ENCODE data around the gene C20orf204. TPM values are rescaled to one million over a fixed set of nuclear protein-coding genes. Genes with fewer than 3 reads are reported as not detected.

Gene C20orf204
- total RNA-seq, 4 donors from 2014 or later = 0.40 to 1.6 (median 0.58) TPM; not detected in 1

DNA sequence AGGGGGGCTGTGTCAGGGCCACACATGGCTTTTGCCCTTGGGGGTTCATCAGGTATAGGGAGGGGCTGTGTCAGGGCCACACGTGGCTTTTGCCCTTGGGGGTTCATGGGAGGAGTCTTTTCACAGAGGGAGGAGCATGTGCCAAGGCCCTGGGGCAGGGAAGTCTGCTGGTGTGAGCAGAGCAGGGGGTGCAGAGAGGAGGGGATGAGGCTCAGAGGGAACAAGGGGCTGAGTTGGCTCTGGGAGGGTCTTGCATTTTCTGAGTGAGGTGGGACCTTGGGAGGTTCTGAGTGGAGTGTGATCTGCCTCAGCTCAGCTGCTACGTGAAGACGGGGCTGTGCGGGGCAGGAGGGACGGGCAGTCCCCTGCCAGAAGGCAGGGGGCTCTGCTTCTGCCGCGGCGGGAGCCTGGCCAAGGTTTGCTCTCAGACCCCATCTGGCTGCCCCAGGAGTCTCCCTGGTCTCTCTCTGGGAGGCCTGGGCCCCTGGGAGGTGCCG, 19.5 kb downstream of the C20orf204 start:
- H3K27me3 ChIP-seq = peaks cover 78% of the 10 kb centered on the region
- TF ChIP-seq POLR2AphosphoS5 (IDR thresholded peaks at IDR 0.05) = no peak
- no peak for TF ChIP-seq POLR2A (IDR thresholded peaks at IDR 0.05)
- TF ChIP-seq EP300 (IDR thresholded peaks at IDR 0.05) = no peak
- TF ChIP-seq CTCF (IDR thresholded peaks at IDR 0.05) = no peak

GRCh38 chr20:64055893-64056638, 20.1 kb downstream of the C20orf204 start:
- peaks cover 0 to 14% (median 0%) of the 10 kb centered on the region in 3 donors for H3K4me1 ChIP-seq
- TF ChIP-seq CTCF (IDR thresholded peaks at IDR 0.05) = no peak
- TF ChIP-seq POLR2AphosphoS5 (IDR thresholded peaks at IDR 0.05) = peak; percentile 16
- H3K27ac ChIP-seq = peak overlapping the region in 3 of 4 donors; percentile 60 to 78 (median 75)
- peaks cover 71% of the 10 kb centered on the region for H3K27me3 ChIP-seq
- peak; percentile 21 for ATAC-seq
- no peaks in the 10 kb centered on the region for H3K36me3 ChIP-seq
- H3K9me3 ChIP-seq = no peaks in the 10 kb centered on the region
- 40% methylated on average over 1 of the region's 22 CpGs; no CpG with 5 or more reads in 1 of the 2 donors for WGBS, 2 donors (ENCODE audit: low coverage in 1 of 2)
- peak overlapping the region in 1 of 2 donors; percentile 8 for H3K4me3 ChIP-seq

More for the DNA sequence above, 19.5 kb downstream of the C20orf204 start:
- Histone ChIP-seq H3K36me3 (no peaks in the 10 kb centered on the region), H3K4me3 (no peak overlapping the region), H3K9me3 (no peaks in the 10 kb centered on the region), H3K4me1 (peaks cover 0 to 14% (median 0%) of the 10 kb centered on the region in 3 donors), H3K27ac (peak overlapping the region in 3 of 4 donors; percentile 60 to 78 (median 75))
- ATAC-seq = no peak
- 9 to 40% methylated on average over 1 of the region's 9 CpGs for WGBS, 2 donors (ENCODE audit: low coverage in 1 of 2)

DNA sequence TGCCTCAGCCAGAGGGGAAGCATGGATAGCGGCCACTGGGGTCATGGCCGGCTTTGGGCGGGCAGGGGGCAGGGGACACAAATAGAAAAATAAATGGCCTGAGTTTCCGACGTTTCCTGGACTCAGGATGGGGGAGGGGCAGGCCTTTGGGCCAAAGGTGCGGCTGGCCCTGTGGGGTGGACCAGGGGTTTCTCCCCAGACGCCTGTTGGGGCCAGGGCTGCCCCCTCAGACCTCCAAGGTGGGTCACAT, 20.6 kb downstream of the C20orf204 start:
- peak overlapping the region in 3 of 4 donors; percentile 60 to 78 (median 66) for H3K27ac ChIP-seq
- peak overlapping the region in 1 of 2 donors; percentile 8 for H3K4me3 ChIP-seq
- H3K27me3 ChIP-seq = peaks cover 66% of the 10 kb centered on the region
- 46% methylated on average over 4 of the region's 7 CpGs; no CpG with 5 or more reads in 1 of the 2 donors for WGBS, 2 donors (ENCODE audit: low coverage in 1 of 2)
- H3K9me3 ChIP-seq = no peaks in the 10 kb centered on the region
- ATAC-seq = no peak
- TF ChIP-seq POLR2A (IDR thresholded peaks at IDR 0.05) = no peak
- H3K36me3 ChIP-seq = no peaks in the 10 kb centered on the region
- H3K4me1 ChIP-seq = peaks cover 0 to 14% (median 0%) of the 10 kb centered on the region in 3 donors

DNA sequence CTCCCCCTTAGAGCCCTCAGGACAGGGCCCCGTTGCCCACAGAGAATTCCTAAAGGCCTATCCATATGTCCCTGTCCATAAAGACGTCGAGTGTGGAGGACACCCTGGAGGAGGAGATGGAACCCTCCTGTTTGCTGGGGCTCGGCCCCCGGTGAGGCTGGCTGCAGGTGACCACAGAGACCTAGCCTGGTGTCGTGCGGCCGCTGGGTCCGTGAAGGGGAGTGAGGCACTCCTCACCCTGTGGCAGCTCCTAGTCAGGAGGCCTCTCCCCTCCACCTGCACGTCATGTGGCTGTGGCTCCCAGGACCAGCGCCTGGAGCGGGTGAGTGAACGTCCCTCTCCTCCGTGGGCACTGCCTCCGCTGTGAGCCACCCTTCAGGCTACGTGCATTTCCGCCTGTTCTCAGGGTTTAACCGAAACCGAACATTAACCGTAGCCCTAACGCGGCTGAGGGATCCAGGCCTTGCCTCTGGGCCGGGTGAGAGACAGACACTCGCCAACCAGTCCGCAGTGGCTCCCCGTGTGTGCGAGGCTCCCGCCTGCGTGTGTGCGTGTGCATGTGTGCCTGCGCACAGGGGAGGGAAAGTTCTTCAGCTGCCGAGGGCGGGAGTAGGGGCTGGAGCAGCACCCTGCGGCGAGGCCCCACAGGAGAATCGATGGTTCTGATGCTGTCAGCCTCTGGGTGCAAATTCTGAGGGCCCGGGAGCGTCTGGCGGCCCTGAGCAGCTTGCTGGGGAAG, 21.1 kb downstream of the C20orf204 start:
- Histone ChIP-seq H3K9me3 (no peaks in the 10 kb centered on the region), H3K27me3 (peaks cover 61% of the 10 kb centered on the region), H3K4me3 (peak overlapping the region in 1 of 2 donors; percentile 28), H3K27ac (peak overlapping the region in 3 of 4 donors; percentile 60 to 78 (median 66)), H3K4me1 (peaks cover 0 to 15% (median under 1%) of the 10 kb centered on the region in 3 donors), H3K36me3 (no peaks in the 10 kb centered on the region)
- 70% methylated on average over 6 of the region's 39 CpGs; no CpG with 5 or more reads in 1 of the 2 donors for WGBS, 2 donors (ENCODE audit: low coverage in 1 of 2)
- no peak for ATAC-seq
- TF ChIP-seq POLR2A (IDR thresholded peaks at IDR 0.05) (no peak), EP300 (IDR thresholded peaks at IDR 0.05) (no peak), CTCF (IDR thresholded peaks at IDR 0.05) (no peak), POLR2AphosphoS5 (IDR thresholded peaks at IDR 0.05) (no peak)

DNA sequence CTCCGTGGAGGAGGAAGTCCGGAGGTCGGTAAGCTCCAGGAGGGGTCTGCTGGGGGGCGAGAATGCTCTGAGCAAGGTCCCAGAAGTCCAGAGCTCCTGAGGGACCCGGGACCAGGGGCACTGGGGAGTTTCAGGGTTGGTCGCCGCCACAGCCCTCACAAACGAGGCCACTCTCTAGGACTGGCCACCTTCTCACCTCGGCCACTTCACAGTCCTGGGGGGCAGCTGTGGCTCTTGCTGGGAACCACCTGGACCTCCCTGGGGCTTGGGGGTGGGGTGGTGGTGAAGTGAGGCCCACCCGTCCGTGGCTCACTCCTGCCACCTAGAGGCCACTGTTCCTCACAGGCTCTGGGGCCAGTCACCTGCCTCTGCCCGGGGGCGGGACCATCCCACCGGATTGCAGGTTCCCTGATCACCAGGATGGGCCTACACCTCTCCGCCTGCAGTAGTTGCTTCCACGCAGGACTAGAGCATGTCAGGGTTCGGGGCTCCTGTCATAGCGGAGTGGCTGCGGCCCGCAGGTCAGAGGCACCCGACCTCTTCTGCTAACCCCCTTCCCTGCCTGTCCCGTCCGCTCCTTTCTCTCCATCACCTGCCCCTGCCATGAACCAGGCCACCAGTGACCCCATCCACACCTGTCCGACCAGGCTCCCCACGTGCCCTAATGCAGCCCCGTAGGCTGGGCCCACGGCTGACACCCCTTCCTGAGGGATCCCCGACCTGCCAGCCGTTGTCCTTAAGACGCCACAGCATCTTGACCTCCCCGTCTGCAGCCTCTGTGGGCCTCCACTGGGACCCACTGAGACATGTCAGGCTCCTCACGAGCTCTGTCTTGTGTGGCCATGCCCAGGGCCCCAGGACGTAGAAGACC, 21.9 kb downstream of the C20orf204 start:
- peak overlapping the region in 1 of 2 donors; percentile 28 for H3K4me3 ChIP-seq
- peak; percentile 47 for ATAC-seq
- 39 to 47% methylated on average over 9 to 15 of the region's 33 CpGs for WGBS, 2 donors (ENCODE audit: low coverage in 1 of 2)
- H3K27ac ChIP-seq = peak overlapping the region in 3 of 4 donors; percentile 60 to 78 (median 66)
- H3K9me3 ChIP-seq = no peaks in the 10 kb centered on the region
- H3K27me3 ChIP-seq = peaks cover 53% of the 10 kb centered on the region
- peaks cover 0 to 22% (median 7%) of the 10 kb centered on the region in 3 donors for H3K4me1 ChIP-seq
- peak in 3 of 4 experiments; percentile 61 to 81 (median 71) for TF ChIP-seq CTCF (IDR thresholded peaks at IDR 0.05)
- TF ChIP-seq POLR2A (IDR thresholded peaks at IDR 0.05) = no peak
- TF ChIP-seq EP300 (IDR thresholded peaks at IDR 0.05) = no peak
- no peaks in the 10 kb centered on the region for H3K36me3 ChIP-seq
